SK-N-SH (cell line): Measurements from ENCODE around the gene UGT1A3. TPM values are rescaled to one million over a fixed set of nuclear protein-coding genes. Genes with fewer than 3 reads are reported as not detected.

Experiments
- CTCF ChIA-PET: fragments of 300-600, 350-600 bp; formaldehyde crosslinking; extraction: SDS; loops from one replicate; lab custom pipeline; 2021; lab: Yijun Ruan, JAX
- POLR2A ChIA-PET: fragments of 350-600 bp; sonication (Branson Sonifier 250); formaldehyde crosslinking; extraction: SDS; loops from one replicate; lab custom pipeline; 2020; ENCODE audit warnings: antibody characterized with exemption, inconsistent platforms; lab: Yijun Ruan, JAX
- DNase-seq: peaks from one replicate; pipeline ENCODE4 v3.0.0; 2012
- H2AFZ ChIP-seq: fragments of 200-600 bp; sonication (generic); 2 replicates; pipeline ENCODE4 v1.8.1; 2016; ENCODE audit warnings: antibody characterized with exemption, mild to moderate bottlenecking, low read depth
- H3F3A ChIP-seq: fragments of 200-600 bp; sonication (generic); replicated peaks from 2 replicates; pipeline ENCODE3; 2016; ENCODE audit warnings: antibody characterized with exemption, mild to moderate bottlenecking; ENCODE audit not compliant: insufficient read depth
- H3K27ac ChIP-seq, 2 experiments: fragments of 200-500 bp in 1 of 2; fragments of 200-600 bp in 1 of 2; sonication (Bioruptor generic) in 1 of 2; sonication (generic), shearing (Covaris generic) in 1 of 2; 2 replicates each; pipeline versions ENCODE4 v1.5.1 to v1.6.1; 2014 to 2016; ENCODE audit warnings: low read depth in 2 of 2, inconsistent platforms in 1 of 2, low read length in 1 of 2, mild to moderate bottlenecking in 1 of 2, mixed read lengths in 1 of 2
- H3K27me3 ChIP-seq: fragments of 200-600 bp; sonication (generic), shearing (Covaris generic); 2 replicates; pipeline ENCODE4 v1.6.1; 2016; ENCODE audit warnings: mixed run types; ENCODE audit not compliant: insufficient read depth
- H3K36me3 ChIP-seq, 2 experiments: fragments of 200-500 bp in 1 of 2; fragments of 200-600 bp in 1 of 2; sonication (Bioruptor generic) in 1 of 2; sonication (generic) in 1 of 2; replicated peaks in 1 of 2; 2 replicates each; pipeline versions ENCODE3 to v1.5.1; 2014 to 2016; ENCODE audit warnings: low read length in 1 of 2, mild to moderate bottlenecking in 1 of 2; ENCODE audit not compliant: insufficient read depth in 2 of 2, control insufficient read depth in 1 of 2
- H3K4me1 ChIP-seq, 2 experiments: fragments of 200-500 bp in 1 of 2; fragments of 200-600 bp in 1 of 2; sonication (Bioruptor generic) in 1 of 2; sonication (generic), shearing (Covaris generic) in 1 of 2; 2 replicates each; pipeline versions ENCODE4 v1.5.1 to v1.6.1; 2014 to 2016; ENCODE audit warnings: low read depth in 1 of 2, low read length in 1 of 2, mixed run types in 1 of 2; ENCODE audit not compliant: insufficient read depth in 2 of 2, control insufficient read depth in 1 of 2
- H3K4me2 ChIP-seq: fragments of 200-600 bp; sonication (generic), shearing (Covaris generic); 2 replicates; pipeline ENCODE4 v1.6.1; 2017; ENCODE audit warnings: mixed run types
- H3K4me3 ChIP-seq, 2 experiments: fragments of 200-500 bp in 1 of 2; fragments of 200-600 bp in 1 of 2; sonication (Bioruptor generic) in 1 of 2; sonication (generic), shearing (Covaris generic) in 1 of 2; 2 replicates each; pipeline versions ENCODE4 v1.5.1 to v1.8.1; 2014 to 2016; ENCODE audit warnings: low read depth in 2 of 2, inconsistent platforms in 1 of 2, low read length in 1 of 2, mild to moderate bottlenecking in 1 of 2, mixed read lengths in 1 of 2, moderate library complexity in 1 of 2
- H3K79me2 ChIP-seq: fragments of 200-600 bp; sonication (generic); 2 replicates; pipeline ENCODE4 v1.8.1; 2017; ENCODE audit warnings: mild to moderate bottlenecking; ENCODE audit not compliant: insufficient read depth
- H3K9ac ChIP-seq: fragments of 200-600 bp; sonication (generic); 2 replicates; pipeline ENCODE4 v1.6.1; 2017; ENCODE audit warnings: mixed run types
- H3K9me2 ChIP-seq: fragments of 200-600 bp; sonication (generic); 2 replicates; pipeline ENCODE4 v1.6.1; 2017; ENCODE audit warnings: mixed run types
- H3K9me3 ChIP-seq: fragments of 200-600 bp; sonication (generic); 2 replicates; pipeline ENCODE4 v1.6.1; 2017; ENCODE audit warnings: mixed run types, mild to moderate bottlenecking, moderate library complexity
- H4K20me1 ChIP-seq: fragments of 200-600 bp; sonication (generic); 2 replicates; pipeline ENCODE4 v1.6.1; 2017; ENCODE audit warnings: mild to moderate bottlenecking, mixed run types; ENCODE audit not compliant: insufficient read depth
- EP300 ChIP-seq, 2 experiments: IDR thresholded peaks; 2 replicates each; pipeline versions ENCODE4 v1.4.0 to v1.6.1; 2012; ENCODE audit warnings: borderline replicate concordance in 1 of 2, low read depth in 1 of 2, low read length in 1 of 2
- GABPA ChIP-seq: IDR thresholded peaks from 2 replicates; pipeline ENCODE4 v1.4.0; 2012; ENCODE audit warnings: low read depth, mild to moderate bottlenecking
- GATA2 ChIP-seq: sonication (generic); formaldehyde crosslinking; IDR thresholded peaks from 2 replicates; pipeline ENCODE4 v1.5.0; 2020; ENCODE audit warnings: mild to moderate bottlenecking, missing genetic modification reagents
- NFIC ChIP-seq: IDR thresholded peaks from 2 replicates; pipeline ENCODE4 v1.4.0; 2012; ENCODE audit warnings: borderline replicate concordance
- NRF1 ChIP-seq: IDR thresholded peaks from 2 replicates; pipeline ENCODE4 v1.6.1; 2012; ENCODE audit warnings: low read depth, mild to moderate bottlenecking, low read length
- POLR2AphosphoS5 ChIP-seq: IDR thresholded peaks from 2 replicates; pipeline ENCODE4 v1.6.1; 2012; ENCODE audit warnings: low read depth, low read length
- RAD21 ChIP-seq: IDR thresholded peaks from 2 replicates; pipeline ENCODE4 v1.6.1; 2012; ENCODE audit warnings: mild to moderate bottlenecking, low read length
- RCOR1 ChIP-seq: fragments of 150-350 bp; IDR thresholded peaks from 2 replicates; pipeline ENCODE4 v1.6.1; 2017; ENCODE audit warnings: antibody characterized with exemption, low read length
- RFX5 ChIP-seq: IDR thresholded peaks from 2 replicates; pipeline ENCODE4 v1.6.1; 2012; ENCODE audit warnings: mild to moderate bottlenecking, improper control_type of control experiment, low read length
- RXRA ChIP-seq: IDR thresholded peaks from 2 replicates; pipeline ENCODE4 v1.4.0; 2012; ENCODE audit warnings: low read depth, mild to moderate bottlenecking, borderline replicate concordance
- SIN3A ChIP-seq: IDR thresholded peaks from 2 replicates; pipeline ENCODE4 v1.6.1; 2012; ENCODE audit warnings: low read depth, mild to moderate bottlenecking, low read length, moderate library complexity, borderline replicate concordance
- SMC3 ChIP-seq: IDR thresholded peaks from 2 replicates; pipeline ENCODE4 v1.6.1; 2012; ENCODE audit warnings: low read depth, low read length, improper control_type of control experiment
- TAF1 ChIP-seq: IDR thresholded peaks from 2 replicates; pipeline ENCODE4 v1.6.1; 2012; ENCODE audit warnings: low read depth, mild to moderate bottlenecking, low read length, moderate library complexity, borderline replicate concordance
- TEAD4 ChIP-seq: IDR thresholded peaks from 2 replicates; pipeline ENCODE4 v1.4.0; 2012; ENCODE audit warnings: mild to moderate bottlenecking, borderline replicate concordance; ENCODE audit not compliant: insufficient read depth
- WGBS: methylation state at CpG from one replicate; pipeline ENCODE4 v1.1.6; 2017; ENCODE audit warnings: low lambda C conversion rate; 5-methylcytosine and 5-hydroxymethylcytosine counted together
- polyA plus RNA-seq, 3 experiments: library from polyadenylated mRNA; depleted of rRNA; stranded (reverse); fragments of >200 nt; gene quantifications; 2 replicates each; pipeline ENCODE4 v1.2.3, GENCODE V29; 2012
- TF ChIP-seq, protein P1 (sequence below): fragments of 200-600 bp; sonication (generic); IDR thresholded peaks from 2 replicates; pipeline ENCODE4 v1.6.1; 2017; ENCODE audit warnings: antibody characterized with exemption, mild to moderate bottlenecking, moderate library complexity
- TF ChIP-seq, protein P2 (sequence below): IDR thresholded peaks from 2 replicates; pipeline ENCODE4 v1.6.1; 2012; ENCODE audit warnings: mild to moderate bottlenecking, low read depth, low read length, moderate library complexity

The UGT1A3 gene
- polyA plus RNA-seq, 1 of the 3 experiments (the other 2 are of a cell fraction): not detected

DNA sequence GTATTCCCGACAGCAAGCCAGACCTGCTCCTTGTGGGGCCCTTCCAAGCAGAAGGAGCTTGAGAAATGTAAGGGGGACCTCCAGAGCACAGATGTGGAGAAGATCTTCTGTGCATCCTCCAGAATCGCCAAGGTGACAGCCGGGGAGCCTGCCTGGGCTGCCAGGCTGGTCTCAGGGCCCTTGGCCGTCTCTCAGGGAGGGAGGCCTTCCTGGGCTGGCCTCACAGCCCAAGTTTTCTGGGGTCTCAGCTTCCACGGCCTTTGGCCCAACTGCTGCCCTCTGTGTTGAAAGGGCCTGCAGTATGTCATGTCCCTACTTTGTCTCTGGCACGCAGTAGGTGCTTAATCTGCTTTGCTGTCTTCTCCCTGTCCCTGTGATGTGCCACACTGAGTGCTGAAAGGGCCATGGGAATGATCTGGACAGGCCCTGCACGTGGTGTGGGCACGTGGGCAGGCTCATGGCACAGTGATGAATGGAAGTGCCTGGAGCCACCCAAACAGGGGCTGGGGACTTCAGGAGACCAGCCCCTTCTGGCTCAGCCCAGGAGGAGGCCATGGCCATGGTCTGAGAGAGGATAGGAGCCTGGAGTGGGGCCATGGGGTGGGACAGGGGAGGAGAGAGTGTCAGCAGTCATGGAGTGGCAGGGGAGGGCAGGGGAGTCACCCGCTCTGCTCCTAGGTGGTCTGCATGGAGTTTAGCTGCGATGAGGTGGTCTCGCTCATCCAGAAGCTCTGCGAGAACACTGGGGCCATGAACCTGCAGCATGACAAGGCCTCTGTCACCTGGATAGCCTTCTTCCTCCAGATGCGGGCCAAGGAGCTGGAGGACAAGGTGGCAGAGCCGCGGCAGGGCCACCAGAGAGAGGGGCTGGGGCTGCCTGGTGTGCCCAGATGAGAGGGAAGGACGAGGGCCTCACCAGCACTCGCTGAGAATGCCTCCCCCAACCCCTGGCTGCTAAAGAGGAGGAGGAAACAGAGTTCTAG lies 90.1 kb downstream of the UGT1A3 start:
- WGBS: 63% methylated on average over 13 of the region's 17 CpGs
- H2AFZ ChIP-seq: no peak overlapping the region
- H4K20me1 ChIP-seq: no peaks in the 10 kb centered on the region
- H3K4me3 ChIP-seq: no peak overlapping the region
- no peak overlapping the region for H3K27ac ChIP-seq
- H3K9ac ChIP-seq: no peak overlapping the region
- H3K4me1 ChIP-seq: peaks cover 0 to 3% of the 10 kb centered on the region in 2 experiments; a peak in 1 of 4 replicates
- CTCF ChIA-PET: interaction anchor here (1.5 kb wide), 1 partner anchor 14 kb away, joined by 5 read pairs; no protein-coding TSS in a partner anchor
- H3K9me2 ChIP-seq: no peaks in the 10 kb centered on the region
- DNase-seq: no peak
- no peaks in the 10 kb centered on the region for H3F3A ChIP-seq
- H3K36me3 ChIP-seq: no peaks in the 10 kb centered on the region
- TF ChIP-seq TAF1: no peak
- no peak for TF ChIP-seq RFX5
- TF ChIP-seq NFIC: no peak
- TF ChIP-seq TEAD4: no peak
- TF ChIP-seq POLR2AphosphoS5: no peak
- TF ChIP-seq NRF1: no peak
- TF ChIP-seq SMC3: no peak
- TF ChIP-seq GATA2: no peak
- TF ChIP-seq RXRA: no peak
- no peak for TF ChIP-seq EP300 (IDR thresholded peaks at IDR 0.05; ENCODE audit: borderline replicate concordance in 1 of 2, low read depth in 1 of 2, low read length in 1 of 2)
- no peak for TF ChIP-seq RAD21
- TF ChIP-seq RCOR1: no peak
- TF ChIP-seq, protein P1, sequence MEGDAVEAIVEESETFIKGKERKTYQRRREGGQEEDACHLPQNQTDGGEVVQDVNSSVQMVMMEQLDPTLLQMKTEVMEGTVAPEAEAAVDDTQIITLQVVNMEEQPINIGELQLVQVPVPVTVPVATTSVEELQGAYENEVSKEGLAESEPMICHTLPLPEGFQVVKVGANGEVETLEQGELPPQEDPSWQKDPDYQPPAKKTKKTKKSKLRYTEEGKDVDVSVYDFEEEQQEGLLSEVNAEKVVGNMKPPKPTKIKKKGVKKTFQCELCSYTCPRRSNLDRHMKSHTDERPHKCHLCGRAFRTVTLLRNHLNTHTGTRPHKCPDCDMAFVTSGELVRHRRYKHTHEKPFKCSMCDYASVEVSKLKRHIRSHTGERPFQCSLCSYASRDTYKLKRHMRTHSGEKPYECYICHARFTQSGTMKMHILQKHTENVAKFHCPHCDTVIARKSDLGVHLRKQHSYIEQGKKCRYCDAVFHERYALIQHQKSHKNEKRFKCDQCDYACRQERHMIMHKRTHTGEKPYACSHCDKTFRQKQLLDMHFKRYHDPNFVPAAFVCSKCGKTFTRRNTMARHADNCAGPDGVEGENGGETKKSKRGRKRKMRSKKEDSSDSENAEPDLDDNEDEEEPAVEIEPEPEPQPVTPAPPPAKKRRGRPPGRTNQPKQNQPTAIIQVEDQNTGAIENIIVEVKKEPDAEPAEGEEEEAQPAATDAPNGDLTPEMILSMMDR: no peak
- TF ChIP-seq SIN3A: no peak
- TF ChIP-seq GABPA: no peak
- TF ChIP-seq, protein P2, sequence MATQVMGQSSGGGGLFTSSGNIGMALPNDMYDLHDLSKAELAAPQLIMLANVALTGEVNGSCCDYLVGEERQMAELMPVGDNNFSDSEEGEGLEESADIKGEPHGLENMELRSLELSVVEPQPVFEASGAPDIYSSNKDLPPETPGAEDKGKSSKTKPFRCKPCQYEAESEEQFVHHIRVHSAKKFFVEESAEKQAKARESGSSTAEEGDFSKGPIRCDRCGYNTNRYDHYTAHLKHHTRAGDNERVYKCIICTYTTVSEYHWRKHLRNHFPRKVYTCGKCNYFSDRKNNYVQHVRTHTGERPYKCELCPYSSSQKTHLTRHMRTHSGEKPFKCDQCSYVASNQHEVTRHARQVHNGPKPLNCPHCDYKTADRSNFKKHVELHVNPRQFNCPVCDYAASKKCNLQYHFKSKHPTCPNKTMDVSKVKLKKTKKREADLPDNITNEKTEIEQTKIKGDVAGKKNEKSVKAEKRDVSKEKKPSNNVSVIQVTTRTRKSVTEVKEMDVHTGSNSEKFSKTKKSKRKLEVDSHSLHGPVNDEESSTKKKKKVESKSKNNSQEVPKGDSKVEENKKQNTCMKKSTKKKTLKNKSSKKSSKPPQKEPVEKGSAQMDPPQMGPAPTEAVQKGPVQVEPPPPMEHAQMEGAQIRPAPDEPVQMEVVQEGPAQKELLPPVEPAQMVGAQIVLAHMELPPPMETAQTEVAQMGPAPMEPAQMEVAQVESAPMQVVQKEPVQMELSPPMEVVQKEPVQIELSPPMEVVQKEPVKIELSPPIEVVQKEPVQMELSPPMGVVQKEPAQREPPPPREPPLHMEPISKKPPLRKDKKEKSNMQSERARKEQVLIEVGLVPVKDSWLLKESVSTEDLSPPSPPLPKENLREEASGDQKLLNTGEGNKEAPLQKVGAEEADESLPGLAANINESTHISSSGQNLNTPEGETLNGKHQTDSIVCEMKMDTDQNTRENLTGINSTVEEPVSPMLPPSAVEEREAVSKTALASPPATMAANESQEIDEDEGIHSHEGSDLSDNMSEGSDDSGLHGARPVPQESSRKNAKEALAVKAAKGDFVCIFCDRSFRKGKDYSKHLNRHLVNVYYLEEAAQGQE: no peak
- TF ChIP-seq, all 33 proteins: peak for 0
- no peaks in the 10 kb centered on the region for H3K79me2 ChIP-seq
- no peaks in the 10 kb centered on the region for H3K9me3 ChIP-seq
- POLR2A ChIA-PET: no interaction called here
- H3K27me3 ChIP-seq: no peaks in the 10 kb centered on the region
- H3K4me2 ChIP-seq: no peak overlapping the region
